GM23248 (cell line): ENCODE measurements around the gene PTGDR.
A peak's percentile ranks its signal among the peaks of the same experiment; 100 is the strongest.

Experiments
- EZH2 ChIP-seq: fragments of 200-600 bp; sonication (generic); IDR thresholded peaks from 2 replicates; pipeline ENCODE4 v1.6.1; 2018; ENCODE audit warnings: antibody characterized with exemption, mild to moderate bottlenecking; ENCODE audit not compliant: insufficient read depth, poor library complexity, severe bottlenecking
- EZH2phosphoT487 ChIP-seq: fragments of 200-600 bp; sonication (generic); IDR thresholded peaks from 2 replicates; pipeline ENCODE4 v1.6.1; 2018; ENCODE audit warnings: antibody characterized with exemption, moderate library complexity, mild to moderate bottlenecking, low read depth; ENCODE audit not compliant: insufficient read depth

DNA sequence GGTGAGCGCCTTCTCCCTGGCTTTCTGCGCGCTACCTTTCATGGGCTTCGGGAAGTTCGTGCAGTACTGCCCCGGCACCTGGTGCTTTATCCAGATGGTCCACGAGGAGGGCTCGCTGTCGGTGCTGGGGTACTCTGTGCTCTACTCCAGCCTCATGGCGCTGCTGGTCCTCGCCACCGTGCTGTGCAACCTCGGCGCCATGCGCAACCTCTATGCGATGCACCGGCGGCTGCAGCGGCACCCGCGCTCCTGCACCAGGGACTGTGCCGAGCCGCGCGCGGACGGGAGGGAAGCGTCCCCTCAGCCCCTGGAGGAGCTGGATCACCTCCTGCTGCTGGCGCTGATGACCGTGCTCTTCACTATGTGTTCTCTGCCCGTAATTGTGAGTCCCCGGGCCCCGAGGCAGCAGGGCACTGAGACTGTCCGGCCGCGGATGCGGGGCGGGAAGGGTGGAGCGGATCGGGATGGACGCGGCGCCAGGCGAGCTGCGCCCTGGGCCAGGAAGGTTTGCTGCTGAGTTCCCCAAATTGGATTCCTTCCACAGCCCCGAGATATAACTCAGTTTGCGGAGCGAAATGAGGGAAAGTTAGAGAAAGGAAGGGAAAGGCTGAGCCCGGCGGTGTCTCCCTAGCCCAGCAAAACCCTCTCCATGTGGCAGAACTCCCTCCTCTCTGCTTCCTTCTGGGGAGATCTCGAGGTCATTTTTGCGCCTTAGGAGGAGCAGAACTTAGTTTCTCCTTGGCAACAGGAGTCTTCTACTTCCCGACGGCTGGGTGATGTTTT is 972 bp downstream of the PTGDR start:
- peak; percentile 55 for TF ChIP-seq EZH2
- TF ChIP-seq EZH2phosphoT487, result no peak
